SK-N-SH treated with all-trans-retinoic acid at 6 μM for 48 hours (cell line): ENCODE results near the gene LSM4.

ENCODE experiments used
- ARNTL ChIP-seq: fragments of 450-650 bp; formaldehyde crosslinking; IDR thresholded peaks from 2 replicates; pipeline ENCODE4 v1.5.0; 2020; ENCODE audit warnings: low read depth, mild to moderate bottlenecking, moderate library complexity, borderline replicate concordance
- CREB5 ChIP-seq: fragments of 250-450 bp; sonication (Bioruptor Pico); IDR thresholded peaks from 2 replicates; pipeline ENCODE4 v1.5.1; 2020; ENCODE audit warnings: low read depth, mild to moderate bottlenecking, moderate library complexity
- ESRRG ChIP-seq: fragments of 250-450 bp; sonication (Bioruptor Pico); IDR thresholded peaks from 2 replicates; pipeline ENCODE4 v1.6.1; 2021; ENCODE audit warnings: mild to moderate bottlenecking
- GLIS3 ChIP-seq: fragments of 250-450 bp; sonication (Bioruptor Pico); IDR thresholded peaks from 2 replicates; pipeline ENCODE4 v1.5.0; 2020; ENCODE audit warnings: mild to moderate bottlenecking, moderate library complexity
- ISL1 ChIP-seq: fragments of 250-450 bp; sonication (Bioruptor Pico); IDR thresholded peaks from 2 replicates; pipeline ENCODE4 v2.1.2; 2022; ENCODE audit warnings: mild to moderate bottlenecking, moderate library complexity
- OSR1 ChIP-seq: fragments of 250-450 bp; sonication (Bioruptor Pico); IDR thresholded peaks from 2 replicates; pipeline ENCODE4 v1.8.0; 2022; ENCODE audit warnings: moderate library complexity, mild to moderate bottlenecking, inconsistent platforms
- POU6F1 ChIP-seq: fragments of 250-450 bp; sonication (Bioruptor Pico); IDR thresholded peaks from 2 replicates; pipeline ENCODE4 v1.8.0; 2021; ENCODE audit warnings: low read depth, mild to moderate bottlenecking, moderate library complexity, borderline replicate concordance
- RARB ChIP-seq: fragments of 250-450 bp; sonication (Bioruptor Pico); IDR thresholded peaks from 2 replicates; pipeline ENCODE4 v1.8.0; 2021; ENCODE audit warnings: mild to moderate bottlenecking, moderate library complexity
- TSHZ2 ChIP-seq: fragments of 250-450 bp; sonication (Bioruptor Pico); IDR thresholded peaks from 2 replicates; pipeline ENCODE4 v1.5.0; 2020; ENCODE audit warnings: mild to moderate bottlenecking, moderate library complexity
- ZFP30 ChIP-seq: fragments of 450-650 bp; formaldehyde crosslinking; IDR thresholded peaks from 2 replicates; pipeline ENCODE4 v1.5.0; 2022; ENCODE audit warnings: mild to moderate bottlenecking, moderate library complexity
- ZNF70 ChIP-seq: fragments of 450-650 bp; formaldehyde crosslinking; IDR thresholded peaks from 2 replicates; pipeline ENCODE4 v1.5.0; 2020; ENCODE audit warnings: mild to moderate bottlenecking, moderate library complexity
- ZNF8 ChIP-seq: fragments of 450-650 bp; formaldehyde crosslinking; IDR thresholded peaks from 2 replicates; pipeline ENCODE4 v1.5.0; 2020; ENCODE audit warnings: mild to moderate bottlenecking, moderate library complexity
- TF ChIP-seq, protein P1 (sequence below): fragments of 250-450 bp; sonication (Bioruptor Pico); IDR thresholded peaks from 2 replicates; pipeline ENCODE4 v1.8.0; 2020; ENCODE audit warnings: mild to moderate bottlenecking, moderate library complexity, borderline replicate concordance

DNA sequence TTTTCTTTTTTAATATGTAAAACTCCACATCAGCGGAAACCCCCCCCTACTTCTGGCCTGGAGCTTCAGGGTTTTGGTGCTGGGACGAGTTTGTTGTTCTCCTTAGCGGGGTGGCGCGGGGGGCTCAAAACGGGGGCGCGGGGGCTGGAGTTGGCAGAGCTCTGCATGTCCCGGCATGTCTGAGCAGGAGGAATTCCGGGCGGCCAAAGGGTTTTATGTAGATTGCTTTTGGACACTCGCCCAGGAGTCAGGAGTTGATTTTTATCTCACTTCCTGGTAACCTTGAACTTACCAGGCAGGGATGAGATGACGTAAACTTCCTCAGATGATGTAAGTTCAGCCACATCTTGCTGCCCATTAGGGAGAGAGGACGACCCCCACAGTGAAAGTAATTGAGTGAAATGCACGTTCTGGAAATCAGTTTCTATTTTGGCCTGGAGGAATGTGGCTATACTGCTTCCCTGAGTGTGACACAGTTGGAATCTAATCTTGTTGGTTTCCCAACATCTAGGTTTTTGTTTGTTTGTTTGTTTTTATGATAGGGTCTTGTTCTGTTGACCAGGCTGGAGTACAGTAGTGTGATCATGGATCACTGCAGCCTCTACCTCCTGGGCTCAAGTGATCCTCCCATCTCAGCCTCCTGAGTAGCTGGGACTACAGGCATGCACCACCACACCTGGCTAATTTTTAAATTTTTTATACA, 42.1 kb upstream of the LSM4 start:
- TF ChIP-seq ISL1 (CRISPR knock-in tag) (peak; percentile 78), OSR1 (CRISPR knock-in tag) (no peak), TSHZ2 (CRISPR knock-in tag) (peak; percentile 93), GLIS3 (CRISPR knock-in tag) (0 out of 2 replicates have a peak, but pooled peaks have one; percentile 15), ARNTL (CRISPR knock-in tag) (no peak; the same call in 1 of the 2 replicates), CREB5 (CRISPR knock-in tag) (peak; percentile 79), ZFP30 (CRISPR knock-in tag) (0 out of 2 replicates have a peak, but pooled peaks have one; percentile 25), ESRRG (CRISPR knock-in tag) (no peak), ZNF70 (peak; percentile 39; the same call in 1 of the 2 replicates), POU6F1 (CRISPR knock-in tag) (0 out of 2 replicates have a peak, but pooled peaks have one; percentile 16), ZNF8 (0 out of 2 replicates have a peak, but pooled peaks have one; percentile 33), RARB (CRISPR knock-in tag) (no peak)
- TF ChIP-seq, protein P1, sequence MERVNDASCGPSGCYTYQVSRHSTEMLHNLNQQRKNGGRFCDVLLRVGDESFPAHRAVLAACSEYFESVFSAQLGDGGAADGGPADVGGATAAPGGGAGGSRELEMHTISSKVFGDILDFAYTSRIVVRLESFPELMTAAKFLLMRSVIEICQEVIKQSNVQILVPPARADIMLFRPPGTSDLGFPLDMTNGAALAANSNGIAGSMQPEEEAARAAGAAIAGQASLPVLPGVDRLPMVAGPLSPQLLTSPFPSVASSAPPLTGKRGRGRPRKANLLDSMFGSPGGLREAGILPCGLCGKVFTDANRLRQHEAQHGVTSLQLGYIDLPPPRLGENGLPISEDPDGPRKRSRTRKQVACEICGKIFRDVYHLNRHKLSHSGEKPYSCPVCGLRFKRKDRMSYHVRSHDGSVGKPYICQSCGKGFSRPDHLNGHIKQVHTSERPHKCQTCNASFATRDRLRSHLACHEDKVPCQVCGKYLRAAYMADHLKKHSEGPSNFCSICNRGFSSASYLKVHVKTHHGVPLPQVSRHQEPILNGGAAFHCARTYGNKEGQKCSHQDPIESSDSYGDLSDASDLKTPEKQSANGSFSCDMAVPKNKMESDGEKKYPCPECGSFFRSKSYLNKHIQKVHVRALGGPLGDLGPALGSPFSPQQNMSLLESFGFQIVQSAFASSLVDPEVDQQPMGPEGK (CRISPR knock-in tag), result peak; percentile 56
